HG03558 (cell line): Measurements from ENCODE around the gene BTBD6.
"Not testable (repeated sequence)": the region's sequence is repeated elsewhere in the genome, so short reads cannot be mapped to it uniquely, and the experiment has no call there.

ENCODE experiments used
- ATAC-seq: cut with Tn5 transposase; IDR thresholded peaks from one replicate; pipeline ENCODE4 v1.9.1; 2021; ENCODE audit warnings: moderate number of reproducible peaks; ENCODE audit not compliant: unreplicated experiment; ENCODE audit errors: extremely low read depth

BTBD6 gene

DNA sequence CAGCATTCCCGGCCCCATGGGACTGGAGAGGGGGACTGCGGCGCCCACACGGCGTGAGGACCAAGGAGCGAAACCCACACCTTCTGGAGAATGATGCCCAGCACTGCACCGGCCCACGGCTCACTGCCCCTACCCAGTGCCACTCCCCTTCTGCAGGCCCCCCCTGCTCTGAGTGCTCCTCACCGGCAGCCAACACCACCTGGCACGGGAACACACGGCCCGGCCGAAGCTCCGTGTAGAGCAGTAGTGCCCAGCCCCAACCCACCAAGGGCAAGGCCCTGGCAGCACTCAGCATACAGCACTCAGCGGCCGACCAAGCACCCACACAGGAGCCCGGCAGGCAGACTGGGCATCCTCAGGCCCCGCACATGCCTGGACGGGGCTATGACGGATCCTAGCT, 13.4 kb downstream of the BTBD6 start:
- no peak for ATAC-seq

DNA sequence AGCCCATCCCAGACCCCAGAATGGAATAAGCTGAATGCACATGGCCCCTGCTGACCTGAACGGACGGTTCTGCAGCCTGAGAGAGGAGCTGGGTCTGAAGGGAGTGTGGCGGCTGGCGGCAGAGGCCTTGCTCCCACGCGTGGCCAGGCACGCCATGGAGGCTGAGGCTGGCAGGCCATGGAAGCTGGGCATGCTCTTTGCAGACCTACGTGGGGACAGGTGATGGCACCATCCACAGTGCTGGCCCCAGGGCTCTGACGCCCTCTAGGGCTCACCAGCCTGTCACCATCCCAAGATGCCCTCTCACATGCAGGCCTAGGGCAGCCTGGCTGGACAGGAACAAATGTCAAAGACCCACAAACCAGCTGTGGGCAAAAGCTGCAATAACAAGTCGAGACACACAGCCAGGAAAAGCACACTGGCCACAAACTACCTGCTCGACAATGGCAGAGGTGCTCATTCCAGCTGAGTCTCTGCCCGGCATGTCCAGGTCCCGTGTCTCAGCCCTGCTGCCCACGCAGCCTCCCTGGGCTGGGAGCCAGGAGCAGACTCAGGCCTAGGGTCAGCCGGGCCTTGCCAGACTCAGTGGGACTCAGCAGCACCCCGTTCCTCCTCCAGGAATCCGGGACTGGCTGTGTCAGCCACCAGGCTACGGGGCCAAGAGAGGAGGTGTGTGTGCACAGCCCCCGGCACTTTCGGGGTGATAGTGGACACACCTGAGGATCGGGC, 19.7 kb downstream of the BTBD6 start:
- no peak for ATAC-seq

- ATAC-seq: no peak
These were observed 20.5 kb downstream of the BTBD6 start for GRCh38 chr14:105268736-105269354.

DNA sequence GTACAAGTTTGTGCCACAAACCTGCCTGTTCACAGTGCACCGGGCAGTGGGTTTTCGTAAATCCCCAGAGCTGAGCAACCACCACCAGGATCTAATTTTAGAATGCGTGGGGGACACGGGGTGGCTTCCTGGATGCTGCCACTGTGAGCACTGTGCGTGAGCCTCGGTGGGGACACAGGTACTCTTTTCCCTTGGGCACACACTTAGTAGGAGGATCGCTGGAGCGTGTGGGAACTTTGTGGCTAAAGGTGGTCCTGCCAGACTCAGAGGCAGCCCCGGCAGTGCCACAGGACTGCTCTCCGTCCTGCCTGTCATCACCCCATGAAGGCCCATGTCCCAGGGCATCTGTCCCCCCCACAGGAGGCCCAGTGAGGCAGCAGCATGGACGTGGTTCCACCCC, 21.1 kb downstream of the BTBD6 start:
- ATAC-seq: no peak

- ATAC-seq: no peak
These were observed 23.0 kb downstream of the BTBD6 start for GRCh38 chr14:105271224-105271890.

DNA sequence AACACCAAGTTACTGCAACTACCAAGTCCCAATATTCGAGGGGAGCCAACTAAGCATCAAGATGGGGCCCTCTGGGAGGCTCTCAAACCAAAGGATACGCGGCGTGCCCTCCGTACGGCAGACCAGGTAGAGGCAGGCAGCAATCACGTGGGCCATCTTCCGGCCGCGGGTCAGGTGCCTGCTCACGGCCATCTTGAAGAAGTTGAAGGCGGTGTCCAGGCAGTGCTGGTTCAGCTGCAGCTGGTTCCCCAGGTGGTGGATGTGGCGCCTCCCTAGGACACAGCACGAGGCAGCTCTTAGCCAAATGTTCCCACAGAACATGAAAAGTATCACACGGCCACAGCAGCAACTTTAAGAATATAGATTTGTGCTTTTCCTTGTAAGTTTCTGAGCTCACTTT, 24.3 kb downstream of the BTBD6 start:
- no peak for ATAC-seq

DNA sequence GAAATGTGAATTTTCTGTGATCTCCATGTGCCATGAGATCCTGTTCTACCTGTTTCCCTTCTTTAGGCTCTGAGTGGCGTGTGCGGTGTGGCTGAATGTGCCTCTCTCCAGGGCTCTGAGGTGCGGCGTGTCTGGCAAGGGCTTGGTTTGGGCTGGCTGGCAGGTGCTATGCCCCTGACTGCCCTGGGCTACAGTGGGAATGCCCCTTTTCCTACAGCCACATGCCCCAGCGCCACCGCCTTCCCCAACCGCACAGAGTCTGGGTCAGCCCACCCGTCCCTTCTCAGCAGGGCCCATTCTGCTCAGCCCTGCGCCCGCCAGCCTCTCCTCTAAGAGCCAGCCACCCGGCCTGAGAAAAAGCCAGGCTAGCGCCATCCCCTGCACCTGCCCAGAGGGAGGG, 24.7 kb downstream of the BTBD6 start:
- no peak for ATAC-seq

- no peak for ATAC-seq
These were observed 26.3 kb downstream of the BTBD6 start for GRCh38 chr14:105274637-105275036.

DNA sequence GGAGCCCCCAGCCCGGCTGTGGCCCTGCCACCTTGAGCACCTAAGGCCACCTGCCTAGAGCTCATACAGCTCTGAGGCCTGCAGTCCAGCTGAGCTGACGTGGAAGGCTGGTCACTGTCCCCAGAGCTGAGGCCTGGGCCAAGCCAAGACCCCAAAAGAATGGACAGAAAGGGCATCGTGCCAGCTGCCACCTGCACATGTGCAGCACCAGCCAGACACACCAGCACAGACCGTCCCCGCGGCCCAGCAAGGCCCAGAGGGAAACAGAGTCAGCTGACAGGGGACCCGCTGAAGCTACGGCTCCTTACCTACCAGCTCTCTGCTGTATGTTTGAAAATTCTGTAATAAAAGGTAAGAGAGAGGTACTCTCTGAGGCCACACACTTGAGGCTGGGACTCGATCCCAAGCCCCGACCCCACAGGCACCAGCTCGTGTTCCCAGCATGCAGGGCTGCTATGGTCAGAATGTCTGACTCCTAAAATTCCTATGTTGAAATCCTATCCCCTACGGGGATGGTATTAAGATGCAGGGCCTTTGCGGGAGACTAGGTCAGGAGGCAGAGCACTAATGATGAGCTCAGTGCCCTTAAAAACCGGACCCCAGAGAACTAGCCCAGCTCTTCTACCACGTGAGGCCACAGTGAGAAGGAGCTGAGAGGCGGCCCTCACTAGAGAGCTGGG, 27.1 kb downstream of the BTBD6 start:
- no peak for ATAC-seq

DNA sequence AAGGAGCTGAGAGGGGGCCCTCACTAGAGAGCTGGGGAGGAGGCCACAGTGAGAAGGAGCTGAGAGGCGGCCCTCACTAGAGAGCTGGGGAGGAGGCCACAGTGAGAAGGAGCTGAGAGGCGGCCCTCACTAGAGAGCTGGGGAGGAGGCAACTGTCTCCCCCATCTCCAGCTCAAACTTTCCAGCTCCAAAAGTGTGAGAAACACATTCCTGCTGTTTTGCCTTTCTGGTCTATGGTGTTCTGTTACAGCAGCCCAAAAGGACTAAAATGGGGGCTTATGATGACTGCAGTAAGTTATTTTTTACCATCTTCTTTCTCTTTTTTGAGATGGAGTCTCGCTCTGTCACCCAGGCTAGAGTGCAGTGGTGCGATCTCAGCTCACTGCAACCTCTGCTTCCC, 29.1 kb downstream of the BTBD6 start:
- not testable (repeated sequence) for ATAC-seq

- no peak for ATAC-seq
These were observed 31.5 kb downstream of the BTBD6 start for GRCh38 chr14:105279642-105280361.

DNA sequence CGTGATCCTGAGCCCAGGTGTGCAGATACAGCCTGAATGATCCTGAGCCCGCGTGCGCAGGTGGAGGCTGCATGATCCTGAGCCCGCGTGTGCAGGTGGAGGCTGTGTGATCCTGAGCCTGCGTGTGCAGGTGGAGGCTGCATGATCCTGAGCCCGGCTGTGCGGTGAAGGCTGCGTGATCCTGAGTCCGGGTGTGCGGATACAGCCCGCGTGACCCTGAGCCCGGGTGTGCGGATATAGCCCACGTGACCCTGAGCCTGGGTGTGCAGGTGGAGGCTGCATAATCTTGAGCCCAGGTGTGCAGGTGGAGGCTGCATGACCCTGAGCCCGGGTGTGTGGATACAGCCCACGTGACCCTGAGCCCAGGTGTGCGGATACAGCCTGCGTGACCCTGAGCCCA, 32.2 kb downstream of the BTBD6 start:
- no peak for ATAC-seq

GRCh38 chr14:105281371-105282097, 33.2 kb downstream of the BTBD6 start:
- no peak for ATAC-seq

DNA sequence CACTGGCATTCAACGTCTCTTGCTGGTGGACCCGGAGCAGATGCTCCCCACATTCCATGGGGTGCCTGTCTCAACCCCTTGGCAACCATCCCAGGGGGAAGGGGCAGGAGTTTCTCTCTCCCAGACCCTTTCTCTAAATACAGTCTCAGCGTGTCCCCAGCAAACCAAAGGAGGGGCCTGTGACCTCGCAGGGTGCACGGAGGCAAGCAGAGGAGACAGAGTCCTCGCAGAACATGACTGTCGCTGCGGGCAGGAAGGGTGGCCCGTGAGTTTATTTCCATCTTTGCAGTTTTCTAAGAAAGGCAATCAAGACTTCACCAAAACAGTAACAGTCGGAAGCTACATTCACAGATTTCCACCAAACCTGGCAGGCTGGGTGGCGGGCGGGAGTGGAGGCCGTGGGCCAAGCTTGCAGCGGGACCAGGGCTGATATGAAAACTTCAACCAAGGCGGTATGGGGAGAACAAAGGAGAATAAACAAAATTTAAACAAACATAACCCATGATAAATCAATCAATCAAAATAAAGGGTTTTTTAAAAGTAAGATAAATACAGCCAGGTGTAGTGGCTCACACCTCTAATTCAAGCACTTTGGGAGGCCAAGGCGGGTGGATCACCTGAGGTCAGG, 33.9 kb downstream of the BTBD6 start:
- ATAC-seq: no peak

GRCh38 chr14:105283028-105283427, 34.7 kb downstream of the BTBD6 start:
- no peak for ATAC-seq

DNA sequence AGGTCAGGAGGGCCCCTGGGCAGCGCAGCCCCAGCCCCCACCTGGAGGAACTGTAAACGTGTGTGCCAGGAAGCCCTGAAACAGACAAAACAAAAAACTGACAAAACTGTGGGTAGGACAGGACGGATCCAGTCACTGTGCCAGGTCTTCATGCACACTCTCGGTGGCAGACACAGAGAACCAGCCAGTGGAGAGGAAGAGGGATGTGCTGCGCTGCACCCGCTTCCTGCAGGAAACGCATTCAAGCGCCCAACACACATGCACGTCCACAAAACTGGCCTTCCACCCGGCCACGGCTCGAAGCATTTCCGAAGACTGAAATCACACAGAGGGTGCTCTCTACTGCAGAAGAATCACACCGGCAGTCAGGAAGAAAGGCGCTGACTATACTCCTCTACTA, 35.6 kb downstream of the BTBD6 start:
- no peak for ATAC-seq

- ATAC-seq: no peak
These were observed 36.8 kb downstream of the BTBD6 start for GRCh38 chr14:105285174-105285573.

- no peak for ATAC-seq
These were observed 38.4 kb downstream of the BTBD6 start for GRCh38 chr14:105286759-105287144.
